Esophagus muscularis mucosa (tissue), 4 donors: ENCODE measurements around the gene SSTR5.

Experiments
- CTCF ChIP-seq, 3 experiments: fragments of 200-600 bp in 2 of 3; fragments of 450-650 bp in 1 of 3; sonication (generic) in 2 of 3; IDR thresholded peaks; one replicate each; pipeline ENCODE4 v1.5.1; 2017 to 2019; ENCODE audit warnings: antibody characterized with exemption in 3 of 3, mild to moderate bottlenecking in 2 of 3, moderate library complexity in 1 of 3
- EP300 ChIP-seq: sonication (generic); formaldehyde crosslinking; IDR thresholded peaks from one replicate; pipeline ENCODE4 v1.6.1; 2017; ENCODE audit warnings: antibody characterized with exemption
- POLR2A ChIP-seq: fragments of 450-650 bp; IDR thresholded peaks from one replicate; pipeline ENCODE4 v1.6.1; 2017; ENCODE audit warnings: antibody characterized with exemption, moderate library complexity, mild to moderate bottlenecking, low read depth

DNA sequence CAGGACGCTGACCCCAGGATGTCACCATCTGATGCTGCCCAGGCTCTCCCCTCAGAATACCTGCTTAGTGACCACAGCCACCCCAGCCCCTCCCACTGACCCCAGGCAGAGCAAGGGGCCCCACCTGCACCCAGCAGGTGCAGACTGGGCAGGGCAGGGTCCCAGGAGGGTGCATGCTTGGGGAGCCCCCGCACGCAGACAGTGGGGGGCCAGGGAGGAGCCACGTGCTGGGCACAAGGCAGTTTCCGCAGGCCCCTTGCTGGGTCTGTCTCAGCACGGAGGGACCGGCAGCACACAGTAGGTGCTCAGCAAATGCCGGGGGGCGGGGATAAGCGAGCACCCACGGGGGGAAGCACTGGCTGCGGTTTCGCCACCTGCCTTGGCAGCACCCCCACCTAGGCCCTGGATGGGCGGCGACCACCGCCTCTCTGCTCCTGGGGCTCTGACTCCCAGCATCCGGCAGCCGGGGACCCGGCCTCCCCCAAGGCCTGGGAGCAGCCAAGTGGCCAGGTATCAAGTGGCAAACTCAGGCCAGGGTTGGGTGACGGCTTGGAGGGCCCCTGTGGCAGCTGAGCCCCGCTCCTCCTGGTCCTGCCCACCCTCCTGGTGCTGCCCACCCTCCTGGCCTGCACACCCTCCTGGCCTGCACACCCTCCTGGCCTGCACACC is 18.7 kb upstream of the SSTR5 start:
- no peak for TF ChIP-seq POLR2A
- TF ChIP-seq EP300 = no peak
- no peak for TF ChIP-seq CTCF (IDR thresholded peaks at IDR 0.05)
